ENCODE results near the gene TMEM187. TPM values are rescaled to one million over a fixed set of nuclear protein-coding genes. Genes with fewer than 3 reads are reported as not detected.

The TMEM187 gene
- total RNA-seq, 1 donor from 2014 or later, result 6.7 TPM

DNA sequence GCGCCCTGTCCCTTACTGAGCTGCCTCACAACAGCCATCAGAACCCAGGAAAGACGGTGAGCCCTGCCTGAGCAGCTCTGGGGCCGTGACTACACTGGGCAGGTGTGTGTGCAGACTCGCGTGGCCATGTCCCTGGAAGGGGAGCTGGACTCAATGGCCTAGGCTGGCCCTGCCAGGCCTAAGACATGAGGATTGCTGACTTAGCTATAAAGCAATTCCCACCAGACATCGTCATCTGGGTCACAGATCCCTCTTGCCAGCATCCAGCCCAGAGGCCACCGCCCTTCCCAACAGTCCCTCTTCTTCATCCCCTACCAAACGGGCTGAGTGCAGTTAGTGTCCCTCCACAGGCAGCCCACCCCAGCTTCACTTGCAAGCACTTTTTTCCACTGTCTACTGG lies 41.4 kb upstream of the TMEM187 start:
- peaks cover 3% of the 10 kb centered on the region for H3K9me3 Mint-ChIP-seq (ENCODE audit: unreplicated experiment)
- H3K27ac Mint-ChIP-seq (ENCODE audit: unreplicated experiment), result no peak overlapping the region

DNA sequence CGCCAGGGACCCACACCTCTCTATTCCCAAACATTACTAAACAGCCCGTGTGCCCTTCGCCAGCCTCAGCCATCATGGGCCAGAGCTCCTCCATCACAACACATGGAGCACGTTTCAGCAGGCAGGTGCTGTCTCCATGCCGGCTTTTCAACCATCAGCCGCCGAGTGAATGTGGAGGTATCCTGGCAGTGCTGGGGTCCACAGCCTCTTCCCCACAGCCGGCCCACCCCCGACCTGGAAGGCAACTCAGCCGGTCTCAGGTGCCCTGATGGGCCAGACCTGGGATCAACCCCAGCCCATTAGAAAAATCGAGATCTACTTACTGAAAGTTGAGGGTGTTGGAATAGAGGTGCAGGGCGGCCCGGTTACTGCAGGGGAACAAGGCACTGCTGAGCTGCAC lies 40.8 kb upstream of the TMEM187 start:
- no peak for DNase-seq
- no peak overlapping the region for H3K4me3 Mint-ChIP-seq (ENCODE audit: unreplicated experiment)
- H3K36me3 Mint-ChIP-seq (ENCODE audit: unreplicated experiment), result no peaks in the 10 kb centered on the region
- H3K9me3 Mint-ChIP-seq (ENCODE audit: unreplicated experiment), result peaks cover 3% of the 10 kb centered on the region
- TF ChIP-seq, protein P1, sequence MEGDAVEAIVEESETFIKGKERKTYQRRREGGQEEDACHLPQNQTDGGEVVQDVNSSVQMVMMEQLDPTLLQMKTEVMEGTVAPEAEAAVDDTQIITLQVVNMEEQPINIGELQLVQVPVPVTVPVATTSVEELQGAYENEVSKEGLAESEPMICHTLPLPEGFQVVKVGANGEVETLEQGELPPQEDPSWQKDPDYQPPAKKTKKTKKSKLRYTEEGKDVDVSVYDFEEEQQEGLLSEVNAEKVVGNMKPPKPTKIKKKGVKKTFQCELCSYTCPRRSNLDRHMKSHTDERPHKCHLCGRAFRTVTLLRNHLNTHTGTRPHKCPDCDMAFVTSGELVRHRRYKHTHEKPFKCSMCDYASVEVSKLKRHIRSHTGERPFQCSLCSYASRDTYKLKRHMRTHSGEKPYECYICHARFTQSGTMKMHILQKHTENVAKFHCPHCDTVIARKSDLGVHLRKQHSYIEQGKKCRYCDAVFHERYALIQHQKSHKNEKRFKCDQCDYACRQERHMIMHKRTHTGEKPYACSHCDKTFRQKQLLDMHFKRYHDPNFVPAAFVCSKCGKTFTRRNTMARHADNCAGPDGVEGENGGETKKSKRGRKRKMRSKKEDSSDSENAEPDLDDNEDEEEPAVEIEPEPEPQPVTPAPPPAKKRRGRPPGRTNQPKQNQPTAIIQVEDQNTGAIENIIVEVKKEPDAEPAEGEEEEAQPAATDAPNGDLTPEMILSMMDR (IDR thresholded peaks at IDR 0.05; ENCODE audit: partially characterized antibody, unreplicated experiment), result no peak
- H3K27me3 Mint-ChIP-seq (ENCODE audit: unreplicated experiment), result peaks cover 6% of the 10 kb centered on the region
- H3K4me1 Mint-ChIP-seq (ENCODE audit: low read depth, unreplicated experiment), result peaks cover 2% of the 10 kb centered on the region
- no peak overlapping the region for H3K27ac Mint-ChIP-seq (ENCODE audit: unreplicated experiment)

More for the DNA sequence above, 41.4 kb upstream of the TMEM187 start:
- Mint-ChIP-seq H3K4me1 (ENCODE audit: low read depth, unreplicated experiment) (peaks cover 2% of the 10 kb centered on the region), H3K27me3 (ENCODE audit: unreplicated experiment) (peaks cover 6% of the 10 kb centered on the region), H3K36me3 (ENCODE audit: unreplicated experiment) (no peaks in the 10 kb centered on the region), H3K4me3 (ENCODE audit: unreplicated experiment) (no peak overlapping the region)
- TF ChIP-seq, protein P1 (IDR thresholded peaks at IDR 0.05; ENCODE audit: partially characterized antibody, unreplicated experiment), result no peak
- DNase-seq, result no peak

DNA sequence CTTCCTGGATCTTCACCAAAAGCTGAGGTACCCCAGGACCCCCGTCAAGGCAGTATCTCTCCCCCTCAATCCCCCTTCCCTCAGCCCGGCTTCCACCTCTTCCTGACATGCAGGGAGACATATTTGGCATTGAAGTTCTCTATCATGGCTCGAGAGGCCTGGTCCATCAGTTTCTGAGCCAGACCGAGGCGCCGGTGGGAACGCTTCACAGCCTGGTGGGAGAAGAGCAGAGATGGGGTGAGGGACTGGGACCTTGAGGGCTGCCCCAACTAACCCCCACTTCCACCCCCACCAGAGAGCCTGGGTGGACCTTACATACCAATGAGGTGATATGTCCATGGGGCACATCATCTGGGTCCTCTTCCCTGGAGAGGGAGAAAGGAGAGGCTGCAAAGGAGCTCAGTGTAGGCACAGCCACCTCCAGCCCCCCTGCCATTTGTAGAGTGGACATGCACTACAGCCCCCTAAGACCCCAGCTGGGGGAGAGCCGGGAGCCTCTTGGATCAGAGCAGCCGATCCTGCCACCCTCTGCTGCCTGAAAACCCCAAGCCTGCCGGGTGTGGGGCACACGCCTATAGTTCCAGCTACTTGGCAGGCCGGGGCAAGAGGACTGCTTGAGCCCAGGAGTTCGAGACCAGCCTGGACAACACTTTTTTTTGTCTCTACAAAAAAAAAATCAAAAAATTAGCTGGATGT lies 40.2 kb upstream of the TMEM187 start:
- Mint-ChIP-seq H3K4me1 (ENCODE audit: low read depth, unreplicated experiment) (peaks cover 2% of the 10 kb centered on the region), H3K27me3 (ENCODE audit: unreplicated experiment) (peaks cover 3% of the 10 kb centered on the region), H3K27ac (ENCODE audit: unreplicated experiment) (no peak overlapping the region), H3K9me3 (ENCODE audit: unreplicated experiment) (peaks cover 2% of the 10 kb centered on the region), H3K36me3 (ENCODE audit: unreplicated experiment) (no peaks in the 10 kb centered on the region), H3K4me3 (ENCODE audit: unreplicated experiment) (no peak overlapping the region)
- TF ChIP-seq, protein P1 (IDR thresholded peaks at IDR 0.05; ENCODE audit: partially characterized antibody, unreplicated experiment), result no peak
- DNase-seq, result no peak

DNA sequence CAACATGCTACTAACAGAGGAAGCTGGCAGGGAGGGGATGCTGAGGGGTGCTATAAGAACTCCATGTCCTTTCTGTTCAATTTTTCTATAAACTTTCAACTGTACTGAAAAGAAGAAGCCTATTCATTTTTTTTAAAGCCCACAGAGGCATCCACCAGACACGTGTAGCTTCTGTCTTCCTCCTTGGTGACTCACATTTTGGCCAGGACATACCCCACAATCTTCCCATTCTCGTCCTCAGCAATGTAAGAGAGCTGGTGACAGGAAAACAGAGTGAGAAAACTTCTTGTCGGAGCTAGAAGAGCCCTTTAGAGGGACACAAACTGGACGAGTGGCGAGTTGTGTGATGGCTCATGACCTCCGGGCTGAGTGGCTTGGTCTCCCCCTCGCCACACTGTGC lies 38.8 kb upstream of the TMEM187 start:
- peaks cover 2% of the 10 kb centered on the region for H3K4me1 Mint-ChIP-seq (ENCODE audit: low read depth, unreplicated experiment)
- no peak for DNase-seq
- H3K27ac Mint-ChIP-seq (ENCODE audit: unreplicated experiment), result peak overlapping the region; percentile 48
- peaks cover 2% of the 10 kb centered on the region for H3K27me3 Mint-ChIP-seq (ENCODE audit: unreplicated experiment)
- H3K36me3 Mint-ChIP-seq (ENCODE audit: unreplicated experiment), result no peaks in the 10 kb centered on the region
- TF ChIP-seq, protein P1 (IDR thresholded peaks at IDR 0.05; ENCODE audit: partially characterized antibody, unreplicated experiment), result no peak
- peak overlapping the region; percentile 84 for H3K4me3 Mint-ChIP-seq (ENCODE audit: unreplicated experiment)
- peaks cover 1% of the 10 kb centered on the region for H3K9me3 Mint-ChIP-seq (ENCODE audit: unreplicated experiment)

DNA sequence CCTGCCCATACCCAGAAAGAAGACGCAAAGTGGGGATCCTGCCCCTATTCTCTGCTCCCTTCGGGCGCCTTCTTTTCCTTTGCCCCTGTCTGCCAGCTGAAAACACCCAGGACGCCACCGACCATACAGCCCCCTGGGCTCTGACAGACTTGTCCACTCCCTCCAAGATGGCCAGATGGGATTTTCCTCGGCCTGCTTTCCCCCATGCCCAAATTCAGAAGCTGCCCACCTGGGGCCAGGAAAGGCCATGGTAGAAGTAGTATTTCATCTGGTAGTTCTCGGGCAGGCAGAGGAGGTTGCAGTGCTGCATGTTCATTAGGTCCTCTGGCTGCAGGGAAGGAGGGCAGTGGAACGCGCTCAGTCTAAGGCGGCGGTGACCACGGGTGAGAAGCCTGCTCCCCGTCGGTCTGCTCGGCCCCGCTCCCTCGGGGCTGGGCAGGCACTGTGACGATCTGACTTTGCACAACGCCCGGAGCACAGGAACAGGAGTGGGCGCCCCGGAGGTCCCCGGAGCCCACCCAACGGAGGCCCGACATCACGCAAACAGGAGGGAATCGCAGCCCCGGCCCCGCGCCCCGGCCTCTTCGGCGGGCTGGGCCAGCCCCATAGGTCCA lies 38.3 kb upstream of the TMEM187 start:
- peak overlapping the region; percentile 48 for H3K27ac Mint-ChIP-seq (ENCODE audit: unreplicated experiment)
- no peaks in the 10 kb centered on the region for H3K36me3 Mint-ChIP-seq (ENCODE audit: unreplicated experiment)
- no peak for DNase-seq
- H3K4me3 Mint-ChIP-seq (ENCODE audit: unreplicated experiment), result peak overlapping the region; percentile 84
- peaks cover 2% of the 10 kb centered on the region for H3K27me3 Mint-ChIP-seq (ENCODE audit: unreplicated experiment)
- H3K4me1 Mint-ChIP-seq (ENCODE audit: low read depth, unreplicated experiment), result no peaks in the 10 kb centered on the region
- peaks cover 1% of the 10 kb centered on the region for H3K9me3 Mint-ChIP-seq (ENCODE audit: unreplicated experiment)
- TF ChIP-seq, protein P1 (IDR thresholded peaks at IDR 0.05; ENCODE audit: partially characterized antibody, unreplicated experiment), result no peak

Data from glutamatergic neuron (in vitro differentiated cells).